Activated CD8-positive, alpha-beta memory T cell treated with anti-CD3 and anti-CD28 coated beads for 1 hour (primary cell): ENCODE data around the gene PRKRA.
"Not testable (repeated sequence)": the region's sequence is repeated elsewhere in the genome, so short reads cannot be mapped to it uniquely, and the experiment has no call there.

Source experiments
- DNase-seq, 2 donors: peaks; one replicate each; pipeline ENCODE4 v3.0.0-alpha.2; 2020; ENCODE audit warnings: low read depth in 1 of 2; ENCODE audit errors: extremely low read depth in 1 of 2

The PRKRA gene

GRCh38 chr2:178469219-178469849 lies 18.4 kb upstream of the PRKRA start:
- DNase-seq: no peak

- no peak for DNase-seq
Measured at GRCh38 chr2:178457390-178457886, 6.5 kb upstream of the PRKRA start.

- DNase-seq: no peak
Measured at GRCh38 chr2:178455947-178456346, 5.0 kb upstream of the PRKRA start.

- DNase-seq: no peak
Measured at GRCh38 chr2:178452870-178453269, 1.9 kb upstream of the PRKRA start.

- no peak for DNase-seq
Measured at GRCh38 chr2:178452334-178452733, 1.4 kb upstream of the PRKRA start.

- peak in 1 of 2 donors; percentile 45 for DNase-seq
Measured at GRCh38 chr2:178450524-178450773, 526 bp downstream of the PRKRA start.

- DNase-seq: no peak
Measured at GRCh38 chr2:178449700-178450523, 1.1 kb downstream of the PRKRA start.

GRCh38 chr2:178448968-178449661 lies 1.9 kb downstream of the PRKRA start:
- DNase-seq: no peak

- DNase-seq: no peak
Measured at GRCh38 chr2:178441426-178441825, 9.5 kb downstream of the PRKRA start.

- DNase-seq: no peak
Measured at GRCh38 chr2:178436662-178437061, 14.3 kb downstream of the PRKRA start.

GRCh38 chr2:178429336-178429735 lies 21.6 kb downstream of the PRKRA start:
- DNase-seq: no peak

- no peak for DNase-seq
Measured at GRCh38 chr2:178428396-178428806, 22.6 kb downstream of the PRKRA start.

- no peak for DNase-seq
Measured at GRCh38 chr2:178427458-178427857, 23.5 kb downstream of the PRKRA start.

- no peak for DNase-seq
Measured at GRCh38 chr2:178426388-178426787, 24.6 kb downstream of the PRKRA start.

GRCh38 chr2:178425255-178425827 lies 25.6 kb downstream of the PRKRA start:
- DNase-seq: no peak

- DNase-seq: not testable (repeated sequence)
Measured at GRCh38 chr2:178423746-178424145, 27.2 kb downstream of the PRKRA start.

GRCh38 chr2:178422097-178422496 lies 28.9 kb downstream of the PRKRA start:
- DNase-seq: no peak

GRCh38 chr2:178420463-178420999 lies 30.4 kb downstream of the PRKRA start:
- no peak for DNase-seq

- no peak for DNase-seq
Measured at GRCh38 chr2:178419123-178419522, 31.9 kb downstream of the PRKRA start.

- no peak for DNase-seq
Measured at GRCh38 chr2:178418426-178418825, 32.5 kb downstream of the PRKRA start.

- DNase-seq: no peak
Measured at GRCh38 chr2:178417916-178418315, 33.1 kb downstream of the PRKRA start.
